ENCODE data around the gene TIMM50. TPM values are rescaled to one million over a fixed set of nuclear protein-coding genes. Genes with fewer than 3 reads are reported as not detected.
A peak's percentile ranks its signal among the peaks of the same experiment; 100 is the strongest.

TIMM50 gene
- total and polyA plus RNA-seq, 2 of the 13 experiments (the other 11 are each of a cell fraction or from before 2014, with no cell fraction given) = 91.1 to 92.5 TPM

DNA sequence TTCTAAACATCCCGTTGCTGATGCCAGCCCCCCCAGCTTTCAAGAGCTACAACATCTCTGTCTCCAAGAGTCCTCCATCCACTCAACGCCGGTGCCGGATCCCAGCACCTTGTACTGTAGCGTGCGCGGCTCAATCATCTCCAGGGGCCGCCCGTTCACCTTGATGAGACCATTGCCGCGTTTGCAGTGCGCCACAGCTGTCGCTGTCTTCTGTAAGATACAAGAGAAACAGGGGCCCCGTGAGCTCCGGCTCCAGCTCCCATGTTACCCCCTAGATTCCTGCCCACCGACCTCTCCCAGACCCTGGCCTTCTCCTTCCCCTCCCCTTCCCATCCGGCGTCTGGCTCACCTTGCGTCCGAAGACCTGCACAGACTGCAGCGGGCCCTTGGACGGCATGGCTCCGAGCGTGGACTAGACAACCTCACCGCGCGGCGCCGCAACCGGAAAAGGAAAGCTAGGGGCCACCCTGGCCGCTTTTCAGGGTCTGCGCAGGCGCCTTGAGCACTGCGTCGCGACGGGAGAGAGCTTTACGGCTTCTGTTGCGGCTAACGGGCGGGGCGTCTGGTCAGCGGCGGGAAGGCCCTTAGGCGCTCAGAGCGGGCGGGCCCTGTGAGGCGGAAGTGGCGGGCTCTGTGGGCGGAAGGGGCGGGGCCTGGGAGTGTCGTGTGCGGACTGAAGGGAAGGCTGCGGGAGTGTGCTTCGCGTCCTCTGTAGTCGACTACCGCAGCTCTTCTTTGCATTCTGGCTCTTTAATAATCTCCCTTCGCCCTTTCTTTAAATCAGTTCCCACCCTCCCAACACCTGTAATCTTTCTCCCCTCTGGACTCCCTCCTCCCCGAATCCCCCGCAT is 44.9 kb upstream of the TIMM50 start, which contains the start of gene RPS16 (continued):
- TF ChIP-seq SRF (IDR thresholded peaks at IDR 0.05; ENCODE audit: low read depth, low read length) (peak; percentile 59; the same call in 1 of the 2 replicates), ZNF883 (CRISPR knock-in tag; IDR thresholded peaks at IDR 0.05; ENCODE audit: not compliant biosample characterization) (peak; percentile 83), ZNF510 (CRISPR knock-in tag; IDR thresholded peaks at IDR 0.05; ENCODE audit: low read depth) (peak; percentile 76; the same call in 1 of the 2 replicates), KDM2A (CRISPR knock-in tag; IDR thresholded peaks at IDR 0.05; ENCODE audit: borderline replicate concordance, low read depth) (peak; percentile 88), ZFYVE20 (CRISPR knock-in tag; IDR thresholded peaks at IDR 0.05; ENCODE audit: borderline replicate concordance, low read depth) (peak; percentile 83), ZFP36L2 (CRISPR knock-in tag; IDR thresholded peaks at IDR 0.05) (no peak), ZFP62 (CRISPR knock-in tag; IDR thresholded peaks at IDR 0.05) (no peak), ZNF780A (CRISPR knock-in tag; IDR thresholded peaks at IDR 0.05) (peak; percentile 74; the same call in 1 of the 2 replicates), HOXD1 (CRISPR knock-in tag; IDR thresholded peaks at IDR 0.05) (0 out of 2 replicates have a peak, but pooled peaks have one; percentile 46), ZNF335 (CRISPR knock-in tag; IDR thresholded peaks at IDR 0.05) (peak; percentile 90; the same call in 1 of the 2 replicates), ZNF224 (CRISPR knock-in tag; IDR thresholded peaks at IDR 0.05) (peak; percentile 96), CCDC6 (CRISPR knock-in tag; IDR thresholded peaks at IDR 0.05) (peak; percentile 80; the same call in 1 of the 2 replicates), TAF15 (IDR thresholded peaks at IDR 0.05; ENCODE audit: low read depth, low read length, poor library complexity, severe bottlenecking) (peak; percentile 57), AHR (CRISPR knock-in tag; IDR thresholded peaks at IDR 0.05) (peak; percentile 96; the same call in 1 of the 2 replicates), ZSCAN31 (CRISPR knock-in tag; IDR thresholded peaks at IDR 0.05; ENCODE audit: low read depth) (peak; percentile 88), RCOR2 (CRISPR knock-in tag; IDR thresholded peaks at IDR 0.05) (no peak), RBFOX2 (IDR thresholded peaks at IDR 0.05; ENCODE audit: low read depth, low read length) (peak; percentile 100), HNRNPL (IDR thresholded peaks at IDR 0.05; ENCODE audit: low read depth, low read length) (0 out of 2 replicates have a peak, but pooled peaks have one; percentile 59), ZNF747 (CRISPR knock-in tag; IDR thresholded peaks at IDR 0.05; ENCODE audit: borderline replicate concordance) (peak; percentile 92), SOX6 (IDR thresholded peaks at IDR 0.05) (no peak), SOX6 (CRISPR knock-in tag; IDR thresholded peaks at IDR 0.05) (peak; percentile 48), MXI1 (IDR thresholded peaks at IDR 0.05; ENCODE audit: borderline replicate concordance, low read depth, low read length) (peak; percentile 95; the same call in 2 of the 3 replicates)
- TF ChIP-seq, protein P1, sequence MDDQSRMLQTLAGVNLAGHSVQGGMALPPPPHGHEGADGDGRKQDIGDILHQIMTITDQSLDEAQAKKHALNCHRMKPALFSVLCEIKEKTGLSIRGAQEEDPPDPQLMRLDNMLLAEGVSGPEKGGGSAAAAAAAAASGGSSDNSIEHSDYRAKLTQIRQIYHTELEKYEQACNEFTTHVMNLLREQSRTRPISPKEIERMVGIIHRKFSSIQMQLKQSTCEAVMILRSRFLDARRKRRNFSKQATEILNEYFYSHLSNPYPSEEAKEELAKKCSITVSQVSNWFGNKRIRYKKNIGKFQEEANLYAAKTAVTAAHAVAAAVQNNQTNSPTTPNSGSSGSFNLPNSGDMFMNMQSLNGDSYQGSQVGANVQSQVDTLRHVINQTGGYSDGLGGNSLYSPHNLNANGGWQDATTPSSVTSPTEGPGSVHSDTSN (CRISPR knock-in tag; IDR thresholded peaks at IDR 0.05; ENCODE audit: borderline replicate concordance) = peak; percentile 66; the same call in 1 of the 2 replicates
- TF ChIP-seq, protein P2, sequence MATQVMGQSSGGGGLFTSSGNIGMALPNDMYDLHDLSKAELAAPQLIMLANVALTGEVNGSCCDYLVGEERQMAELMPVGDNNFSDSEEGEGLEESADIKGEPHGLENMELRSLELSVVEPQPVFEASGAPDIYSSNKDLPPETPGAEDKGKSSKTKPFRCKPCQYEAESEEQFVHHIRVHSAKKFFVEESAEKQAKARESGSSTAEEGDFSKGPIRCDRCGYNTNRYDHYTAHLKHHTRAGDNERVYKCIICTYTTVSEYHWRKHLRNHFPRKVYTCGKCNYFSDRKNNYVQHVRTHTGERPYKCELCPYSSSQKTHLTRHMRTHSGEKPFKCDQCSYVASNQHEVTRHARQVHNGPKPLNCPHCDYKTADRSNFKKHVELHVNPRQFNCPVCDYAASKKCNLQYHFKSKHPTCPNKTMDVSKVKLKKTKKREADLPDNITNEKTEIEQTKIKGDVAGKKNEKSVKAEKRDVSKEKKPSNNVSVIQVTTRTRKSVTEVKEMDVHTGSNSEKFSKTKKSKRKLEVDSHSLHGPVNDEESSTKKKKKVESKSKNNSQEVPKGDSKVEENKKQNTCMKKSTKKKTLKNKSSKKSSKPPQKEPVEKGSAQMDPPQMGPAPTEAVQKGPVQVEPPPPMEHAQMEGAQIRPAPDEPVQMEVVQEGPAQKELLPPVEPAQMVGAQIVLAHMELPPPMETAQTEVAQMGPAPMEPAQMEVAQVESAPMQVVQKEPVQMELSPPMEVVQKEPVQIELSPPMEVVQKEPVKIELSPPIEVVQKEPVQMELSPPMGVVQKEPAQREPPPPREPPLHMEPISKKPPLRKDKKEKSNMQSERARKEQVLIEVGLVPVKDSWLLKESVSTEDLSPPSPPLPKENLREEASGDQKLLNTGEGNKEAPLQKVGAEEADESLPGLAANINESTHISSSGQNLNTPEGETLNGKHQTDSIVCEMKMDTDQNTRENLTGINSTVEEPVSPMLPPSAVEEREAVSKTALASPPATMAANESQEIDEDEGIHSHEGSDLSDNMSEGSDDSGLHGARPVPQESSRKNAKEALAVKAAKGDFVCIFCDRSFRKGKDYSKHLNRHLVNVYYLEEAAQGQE (IDR thresholded peaks at IDR 0.05; ENCODE audit: borderline replicate concordance in 1 of 2, low read depth in 1 of 2, low read length in 2 of 2) = peak in 1 of 2 experiments; percentile 49; a peak in 1 of 4 replicates

Measured in HepG2 (cell line).